T-cell (primary cell): ENCODE measurements around the gene NEGR1. TPM values are rescaled to one million over a fixed set of nuclear protein-coding genes. Genes with fewer than 3 reads are reported as not detected.

Experiments used
- ATAC-seq, 4 experiments: fragments of 200-7000 bp in 3 of 4; fragments of 150-1000 bp in 1 of 4; cut with Tn5 transposase; replicated peaks in 1 of 4; 1 replicate in 3 of 4; 2 replicates in 1 of 4; pipeline ENCODE4 v1.10.0; 2021; ENCODE audit warnings: moderate library complexity in 3 of 4, mild to moderate bottlenecking in 2 of 4, moderate number of reproducible peaks in 1 of 4
- CTCF ChIA-PET, 2 donors: fragments of 300-600 bp; sonication (Branson Sonifier 250); formaldehyde crosslinking; loops; one replicate each; lab custom pipeline; 2022; ENCODE audit warnings: antibody characterized with exemption in 2 of 2; lab: Charles Lee
- POLR2A ChIA-PET, 2 donors: fragments of 300-600 bp; sonication (Branson Sonifier 250); formaldehyde crosslinking; loops; one replicate each; lab custom pipeline; 2022; ENCODE audit warnings: antibody characterized with exemption in 2 of 2; lab: Charles Lee
- DNase-seq, 35 experiments: peaks; one replicate each; pipeline versions ENCODE4 v3.0.0 to v3.0.0-alpha.2; 2013 to 2023
- H3K27ac ChIP-seq: one replicate; pipeline ENCODE4 v1.5.1; 2013; ENCODE audit warnings: low read length
- H3K27me3 ChIP-seq, 2 experiments: replicated peaks in 1 of 2; 1 replicate in 1 of 2; 2 replicates in 1 of 2; pipeline versions ENCODE4 v1.6.1 to v1.7.0; 2013; ENCODE audit warnings: low read length in 1 of 2, mixed read lengths in 1 of 2; ENCODE audit not compliant: control insufficient read depth in 2 of 2, insufficient read depth in 2 of 2; ENCODE audit errors: extremely low read depth in 1 of 2
- H3K36me3 ChIP-seq, 2 donors: 1 replicate in 1 of 2; 2 replicates in 1 of 2; pipeline versions ENCODE4 v1.6.1 to v1.7.0; 2013; ENCODE audit warnings: low read length in 1 of 2; ENCODE audit not compliant: control insufficient read depth in 2 of 2, insufficient read depth in 1 of 2; ENCODE audit errors: extremely low read depth in 1 of 2
- H3K4me1 ChIP-seq, 2 experiments: 1 replicate in 1 of 2; 2 replicates in 1 of 2; pipeline versions ENCODE4 v1.6.1 to v1.7.0; 2013; ENCODE audit warnings: low read length in 2 of 2, mixed read lengths in 1 of 2; ENCODE audit not compliant: insufficient read depth in 2 of 2, control insufficient read depth in 1 of 2; ENCODE audit errors: extremely low read depth in 1 of 2
- H3K4me3 ChIP-seq, 2 donors: 1 replicate in 1 of 2; 2 replicates in 1 of 2; pipeline versions ENCODE4 v1.5.1 to v1.7.0; 2013; ENCODE audit warnings: mild to moderate bottlenecking in 2 of 2, low read length in 1 of 2, moderate library complexity in 1 of 2; ENCODE audit not compliant: control insufficient read depth in 1 of 2; ENCODE audit errors: extremely low read depth in 1 of 2
- H3K9me3 ChIP-seq: 2 replicates; pipeline ENCODE4 v1.7.0; 2013
- H3K27ac Mint-ChIP-seq, 2 donors: one replicate each; pipeline ENCODE4 v1.8.0; 2020 to 2021; ENCODE audit warnings: mild to moderate bottlenecking in 2 of 2, mixed read lengths in 2 of 2
- H3K27me3 Mint-ChIP-seq, 2 donors: one replicate each; pipeline ENCODE4 v1.8.0; 2021 to 2022; ENCODE audit warnings: mixed read lengths in 2 of 2
- H3K36me3 Mint-ChIP-seq: one replicate; pipeline ENCODE4 v1.8.0; 2021; ENCODE audit warnings: mixed read lengths
- H3K4me1 Mint-ChIP-seq, 3 donors: one replicate each; pipeline ENCODE4 v1.8.0; 2020 to 2022; ENCODE audit warnings: mixed read lengths in 3 of 3, mild to moderate bottlenecking in 1 of 3
- H3K4me3 Mint-ChIP-seq, 3 donors: one replicate each; pipeline ENCODE4 v1.8.0; 2020 to 2022; ENCODE audit warnings: mild to moderate bottlenecking in 3 of 3, mixed read lengths in 3 of 3, moderate library complexity in 3 of 3
- H3K9me3 Mint-ChIP-seq, 3 donors: one replicate each; pipeline ENCODE4 v1.8.0; 2020 to 2022; ENCODE audit warnings: mixed read lengths in 3 of 3
- WGBS: methylation state at CpG from one replicate; pipeline ENCODE4 v1.1.5; 2013; ENCODE audit warnings: missing lambda C conversion rate; ENCODE audit not compliant: insufficient coverage; 5-methylcytosine and 5-hydroxymethylcytosine counted together
- total RNA-seq, 35 experiments: library from RNA in 6 of 35; stranded (reverse) in 6 of 35; fragments of 120-200 nt in 1 of 35; gene quantifications; one replicate each; pipeline versions ENCODE4 v1.2.1 to v1.2.4 and lab custom pipeline; 2013 to 2026

The NEGR1 gene
- total RNA-seq, 5 donors from 2014 or later (not counting 1 experiment from before 2014, with no cell fraction given) = 0.05 to 0.26 (median 0.14) TPM; not detected in 1

DNA sequence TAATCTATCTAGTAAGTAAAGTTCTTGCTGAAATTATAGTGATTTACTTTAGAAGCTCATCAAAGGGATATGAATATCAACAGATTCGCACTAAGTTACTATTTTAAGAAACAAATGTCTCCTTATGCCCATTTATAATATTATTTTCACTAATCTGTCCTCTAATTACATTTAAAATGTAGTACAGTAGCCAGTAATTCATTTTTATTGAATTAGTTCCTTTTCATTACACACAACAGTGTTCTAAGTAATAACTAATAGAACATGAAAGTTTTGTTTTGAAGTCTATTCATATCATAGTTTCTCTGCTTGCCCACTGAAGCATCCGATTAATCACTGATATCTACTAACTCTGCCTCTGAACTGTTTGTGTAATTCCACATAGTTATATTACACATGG, 225.8 kb downstream of the NEGR1 start:
- no peak for DNase-seq
- CTCF ChIA-PET = no interaction called here
- H3K4me3 ChIP-seq = no peak overlapping the region
- no peaks in the 10 kb centered on the region for H3K9me3 ChIP-seq
- no peaks in the 10 kb centered on the region for H3K36me3 ChIP-seq
- Mint-ChIP-seq H3K4me1 (no peaks in the 10 kb centered on the region), H3K9me3 (peaks cover 0 to 8% (median 0%) of the 10 kb centered on the region in 3 donors), H3K27me3 (no peaks in the 10 kb centered on the region), H3K36me3 (no peaks in the 10 kb centered on the region), H3K27ac (no peak overlapping the region), H3K4me3 (no peak overlapping the region)
- WGBS = 100% methylated on average over 1 of the region's 2 CpGs
- POLR2A ChIA-PET = no interaction called here
- ATAC-seq = no peak
- no peaks in the 10 kb centered on the region for H3K4me1 ChIP-seq
- no peaks in the 10 kb centered on the region for H3K27me3 ChIP-seq
- H3K27ac ChIP-seq = no peak overlapping the region

DNA sequence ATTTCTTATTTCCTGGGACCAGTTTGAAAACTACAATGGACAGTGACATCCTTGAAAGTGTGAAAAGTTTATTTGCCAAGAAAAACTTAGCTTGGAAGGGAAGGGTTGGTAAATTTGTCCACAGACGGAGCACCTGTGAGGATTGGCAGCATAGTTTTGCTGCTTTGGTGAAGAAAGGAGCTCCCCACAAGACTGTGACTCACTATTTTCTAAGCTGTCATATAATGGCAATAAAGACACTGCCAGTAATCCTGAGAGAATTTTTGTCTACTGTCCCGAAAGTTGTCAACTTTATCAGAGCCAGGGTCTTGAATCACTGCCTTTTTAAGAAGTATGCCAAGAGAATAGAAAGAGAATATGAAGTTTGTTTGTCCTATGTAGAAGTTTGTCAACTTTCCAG, 230.8 kb downstream of the NEGR1 start:
- ChIA-PET POLR2A (no interaction called here), CTCF (no interaction called here)
- ATAC-seq (no peak), DNase-seq (no peak)
- no CpG with 5 or more reads among the region's 2 CpGs for WGBS
- Mint-ChIP-seq H3K36me3 (no peaks in the 10 kb centered on the region), H3K4me3 (no peak overlapping the region), H3K27me3 (no peaks in the 10 kb centered on the region), H3K9me3 (peaks cover 0 to 13% (median 3%) of the 10 kb centered on the region in 3 donors), H3K4me1 (no peaks in the 10 kb centered on the region), H3K27ac (no peak overlapping the region)
- Histone ChIP-seq H3K4me3 (no peak overlapping the region), H3K9me3 (no peaks in the 10 kb centered on the region), H3K27ac (no peak overlapping the region), H3K36me3 (no peaks in the 10 kb centered on the region), H3K27me3 (no peaks in the 10 kb centered on the region), H3K4me1 (no peaks in the 10 kb centered on the region)

DNA sequence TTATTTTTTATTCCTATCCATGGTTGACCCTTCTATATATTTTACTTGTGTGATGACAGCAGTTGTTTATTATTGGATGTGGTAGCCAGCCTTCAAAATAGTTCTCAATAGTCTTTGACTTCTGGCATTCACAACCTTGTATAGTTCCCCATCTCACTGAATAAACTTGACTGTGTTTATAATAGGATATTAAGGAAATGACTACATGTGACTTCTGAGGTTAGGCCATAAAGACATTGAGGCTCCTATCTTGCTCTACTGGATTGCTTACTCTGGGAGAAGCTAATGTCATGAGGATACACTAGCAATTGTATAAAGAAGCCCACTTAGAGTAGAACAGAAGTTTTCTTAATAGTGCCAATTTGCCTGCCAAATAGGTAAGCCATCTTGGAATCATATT, 231.8 kb downstream of the NEGR1 start:
- Mint-ChIP-seq H3K27ac (no peak overlapping the region), H3K9me3 (peaks cover 0 to 13% (median 3%) of the 10 kb centered on the region in 3 donors), H3K4me1 (no peaks in the 10 kb centered on the region), H3K27me3 (no peaks in the 10 kb centered on the region), H3K36me3 (no peaks in the 10 kb centered on the region), H3K4me3 (no peak overlapping the region)
- H3K4me3 ChIP-seq = no peak overlapping the region
- ChIA-PET POLR2A (interaction anchor here in 1 of 2 donors (0.5 kb wide), 1 partner anchor 1035 kb away, joined by 9 read pairs; no protein-coding TSS in a partner anchor), CTCF (no interaction called here)
- no peaks in the 10 kb centered on the region for H3K9me3 ChIP-seq
- no peaks in the 10 kb centered on the region for H3K27me3 ChIP-seq
- ATAC-seq (no peak), DNase-seq (no peak)
- H3K36me3 ChIP-seq = no peaks in the 10 kb centered on the region
- no peak overlapping the region for H3K27ac ChIP-seq
- no peaks in the 10 kb centered on the region for H3K4me1 ChIP-seq

DNA sequence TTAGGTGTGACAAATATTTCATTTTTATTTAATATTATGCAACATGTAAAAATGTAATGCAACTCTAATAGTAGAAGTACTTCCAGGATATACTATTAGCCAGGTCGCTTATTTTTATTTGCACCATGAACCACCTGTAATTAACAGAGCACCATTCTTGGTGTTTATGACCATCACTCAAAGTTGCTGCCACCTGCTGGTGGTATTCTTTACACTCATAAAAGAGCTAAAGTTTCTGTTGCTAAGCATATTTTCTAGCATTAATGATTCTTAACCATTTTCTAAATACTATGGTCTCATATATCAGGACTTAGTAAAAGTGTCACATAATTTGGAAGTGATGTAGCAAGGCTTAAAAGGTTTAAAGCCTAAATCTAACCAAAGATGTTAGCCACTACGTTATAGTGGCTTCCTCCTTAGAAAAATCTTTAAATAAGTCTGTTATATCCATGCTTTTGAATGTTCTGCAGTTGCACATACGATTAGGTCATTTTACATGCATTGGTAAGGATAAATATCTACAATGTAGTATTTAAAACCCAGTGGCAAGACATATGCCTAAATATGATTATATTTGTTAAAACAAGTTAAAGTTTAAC, 244.5 kb downstream of the NEGR1 start:
- POLR2A ChIA-PET = no interaction called here
- H3K27me3 ChIP-seq = no peaks in the 10 kb centered on the region
- no peaks in the 10 kb centered on the region for H3K9me3 ChIP-seq
- Mint-ChIP-seq H3K27ac (no peak overlapping the region), H3K36me3 (no peaks in the 10 kb centered on the region), H3K27me3 (no peaks in the 10 kb centered on the region), H3K9me3 (no peaks in the 10 kb centered on the region), H3K4me1 (no peaks in the 10 kb centered on the region), H3K4me3 (no peak overlapping the region)
- CTCF ChIA-PET = no interaction called here
- peak in 1 of 35 experiments; percentile 6 for DNase-seq
- H3K36me3 ChIP-seq = no peaks in the 10 kb centered on the region
- no peak overlapping the region for H3K4me3 ChIP-seq
- no peak for ATAC-seq
- H3K27ac ChIP-seq = no peak overlapping the region
- 20% methylated on average over 1 of the region's 3 CpGs for WGBS
- no peaks in the 10 kb centered on the region for H3K4me1 ChIP-seq

DNA sequence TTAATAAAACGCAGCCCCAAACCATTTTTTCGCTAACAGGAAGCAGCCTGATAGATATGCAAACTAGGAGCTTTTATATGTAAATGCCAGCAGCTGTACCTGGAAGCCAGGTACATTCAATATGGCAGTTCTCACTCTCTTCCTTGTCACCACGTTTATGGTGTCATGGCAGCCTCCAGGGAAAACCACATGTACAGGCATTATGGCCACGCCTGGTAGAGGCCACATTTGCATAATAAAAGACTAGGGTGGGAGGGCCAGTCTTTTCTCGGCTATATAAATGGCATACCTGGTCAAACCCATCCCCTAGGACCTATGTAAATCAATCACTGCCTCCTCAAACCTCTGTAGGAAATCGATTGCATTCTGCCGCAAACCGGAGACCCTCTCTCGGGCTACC, 247.5 kb downstream of the NEGR1 start:
- H3K9me3 ChIP-seq = no peaks in the 10 kb centered on the region
- WGBS = 87% methylated on average over 3 of the region's 9 CpGs
- CTCF ChIA-PET = no interaction called here

DNA sequence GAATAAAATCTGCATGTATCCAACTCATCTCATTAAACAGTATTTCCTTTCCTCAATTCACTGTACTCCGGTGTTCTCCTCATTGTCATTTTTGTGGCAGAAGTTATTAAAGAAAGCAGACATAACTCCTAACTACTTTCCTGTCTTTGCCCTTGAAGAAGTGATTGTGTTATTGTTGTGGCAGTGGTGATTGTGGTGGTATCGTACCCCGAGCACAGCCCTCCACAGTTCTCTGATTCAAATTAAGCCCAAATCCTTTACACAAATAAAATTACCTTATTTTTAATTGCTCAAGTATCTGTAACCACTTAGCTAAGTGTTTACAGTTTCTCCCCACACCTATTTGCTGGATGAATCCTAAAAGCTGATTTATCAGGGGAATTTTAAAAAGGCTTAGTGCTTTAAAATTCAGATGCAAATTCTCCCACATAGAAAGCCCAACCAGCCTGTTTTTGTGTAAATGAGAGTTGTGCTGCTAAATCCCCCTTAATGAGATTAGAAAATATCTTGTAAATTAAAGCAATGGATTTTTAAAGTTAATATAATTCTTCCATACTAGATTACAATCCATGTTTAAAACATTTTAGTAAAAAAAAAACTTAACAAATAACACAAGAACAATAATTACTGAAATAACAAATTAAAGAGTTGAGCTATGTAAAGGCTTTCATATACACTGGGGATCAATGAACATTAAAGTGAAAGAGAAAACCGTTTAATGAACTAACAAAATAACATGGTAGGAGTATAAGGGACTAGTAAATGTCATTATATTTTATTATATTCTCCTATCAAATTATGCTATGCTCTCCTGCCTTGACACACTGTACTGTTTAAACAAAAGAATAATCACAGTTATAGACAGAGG, 259.0 kb downstream of the NEGR1 start:
- H3K4me1 ChIP-seq = no peaks in the 10 kb centered on the region
- H3K36me3 ChIP-seq = no peaks in the 10 kb centered on the region
- Mint-ChIP-seq H3K36me3 (no peaks in the 10 kb centered on the region), H3K4me1 (no peaks in the 10 kb centered on the region), H3K27ac (no peak overlapping the region), H3K4me3 (no peak overlapping the region), H3K9me3 (peaks cover 0 to 3% (median 0%) of the 10 kb centered on the region in 3 donors), H3K27me3 (no peaks in the 10 kb centered on the region)
- no CpG with 5 or more reads among the region's 4 CpGs for WGBS
- ATAC-seq (no peak), DNase-seq (no peak)
- H3K27ac ChIP-seq = no peak overlapping the region
- H3K9me3 ChIP-seq = no peaks in the 10 kb centered on the region
- H3K4me3 ChIP-seq = no peak overlapping the region
- ChIA-PET CTCF (interaction anchor here (0.5 to 0.8 kb wide), 2 partner anchors 9 to 261 kb away, joined by 3 to 5 read pairs; no protein-coding TSS in a partner anchor), POLR2A (no interaction called here)
- no peaks in the 10 kb centered on the region for H3K27me3 ChIP-seq

More for the DNA sequence above, 247.5 kb downstream of the NEGR1 start:
- DNase-seq (no peak), ATAC-seq (no peak)
- H3K9me3 Mint-ChIP-seq = peaks cover 0 to 4% (median 0%) of the 10 kb centered on the region in 3 donors
- no peaks in the 10 kb centered on the region for H3K36me3 ChIP-seq
- H3K27ac ChIP-seq = no peak overlapping the region
- no peak overlapping the region for H3K4me3 Mint-ChIP-seq
- no peaks in the 10 kb centered on the region for H3K27me3 ChIP-seq
- H3K36me3 Mint-ChIP-seq = no peaks in the 10 kb centered on the region
- H3K27ac Mint-ChIP-seq = no peak overlapping the region
- H3K4me1 Mint-ChIP-seq = no peaks in the 10 kb centered on the region
- POLR2A ChIA-PET = no interaction called here
- no peaks in the 10 kb centered on the region for H3K27me3 Mint-ChIP-seq
- H3K4me1 ChIP-seq = no peaks in the 10 kb centered on the region
- no peak overlapping the region for H3K4me3 ChIP-seq
